GM12878 (cell line): Measurements from ENCODE around the gene PRKCB.

Experiments used
- EP300 ChIP-seq, 2 experiments: fragments of 150-350 bp in 1 of 2; IDR thresholded peaks; 2 replicates each; pipeline ENCODE4 v1.6.1; 2011 to 2012; ENCODE audit warnings: low read depth in 2 of 2, low read length in 2 of 2, borderline replicate concordance in 1 of 2, improper control_type of control experiment in 1 of 2, inconsistent platforms in 1 of 2; ENCODE audit not compliant: control insufficient read depth in 1 of 2
- ESRRA ChIP-seq: IDR thresholded peaks from 2 replicates; pipeline ENCODE4 v1.6.1; 2012; ENCODE audit warnings: mild to moderate bottlenecking, low read length, improper control_type of control experiment
- NR2C2 ChIP-seq: IDR thresholded peaks from 2 replicates; pipeline ENCODE4 v1.6.1; 2011; ENCODE audit warnings: borderline replicate concordance, low read depth; ENCODE audit not compliant: control insufficient read depth, insufficient read length

GRCh38 chr16:24234737-24235136, 399.0 kb downstream of the PRKCB start:
- TF ChIP-seq ESRRA = no peak
- no peak for TF ChIP-seq EP300 (IDR thresholded peaks at IDR 0.05; ENCODE audit: borderline replicate concordance in 1 of 2, control insufficient read depth in 1 of 2, low read depth in 2 of 2, low read length in 2 of 2)
- no peak for TF ChIP-seq NR2C2
